Measurements from ENCODE around the gene TEPSIN.

- TF ChIP-seq CTCF (IDR thresholded peaks at IDR 0.05) (no peak), POLR2A (IDR thresholded peaks at IDR 0.05) (no peak)
These were observed 26.5 kb downstream of the TEPSIN start for GRCh38 chr17:81212365-81212764.
